T-cell (primary cell): Measurements from ENCODE around the gene POU5F1. TPM values are rescaled to one million over a fixed set of nuclear protein-coding genes. Genes with fewer than 3 reads are reported as not detected.

Experiments used
- ATAC-seq, 4 experiments: fragments of 200-7000 bp in 3 of 4; fragments of 150-1000 bp in 1 of 4; cut with Tn5 transposase; replicated peaks in 1 of 4; 1 replicate in 3 of 4; 2 replicates in 1 of 4; pipeline ENCODE4 v1.10.0; 2021; ENCODE audit warnings: moderate library complexity in 3 of 4, mild to moderate bottlenecking in 2 of 4, moderate number of reproducible peaks in 1 of 4
- CTCF ChIA-PET, 2 donors: fragments of 300-600 bp; sonication (Branson Sonifier 250); formaldehyde crosslinking; loops; one replicate each; lab custom pipeline; 2022; ENCODE audit warnings: antibody characterized with exemption in 2 of 2; lab: Charles Lee
- POLR2A ChIA-PET, 2 donors: fragments of 300-600 bp; sonication (Branson Sonifier 250); formaldehyde crosslinking; loops; one replicate each; lab custom pipeline; 2022; ENCODE audit warnings: antibody characterized with exemption in 2 of 2; lab: Charles Lee
- DNase-seq, 35 experiments: peaks; one replicate each; pipeline versions ENCODE4 v3.0.0 to v3.0.0-alpha.2; 2013 to 2023
- H3K27ac ChIP-seq: one replicate; pipeline ENCODE4 v1.5.1; 2013; ENCODE audit warnings: low read length
- H3K27me3 ChIP-seq, 2 experiments: replicated peaks in 1 of 2; 1 replicate in 1 of 2; 2 replicates in 1 of 2; pipeline versions ENCODE4 v1.6.1 to v1.7.0; 2013; ENCODE audit warnings: low read length in 1 of 2, mixed read lengths in 1 of 2; ENCODE audit not compliant: control insufficient read depth in 2 of 2, insufficient read depth in 2 of 2; ENCODE audit errors: extremely low read depth in 1 of 2
- H3K36me3 ChIP-seq, 2 donors: 1 replicate in 1 of 2; 2 replicates in 1 of 2; pipeline versions ENCODE4 v1.6.1 to v1.7.0; 2013; ENCODE audit warnings: low read length in 1 of 2; ENCODE audit not compliant: control insufficient read depth in 2 of 2, insufficient read depth in 1 of 2; ENCODE audit errors: extremely low read depth in 1 of 2
- H3K4me1 ChIP-seq, 2 experiments: 1 replicate in 1 of 2; 2 replicates in 1 of 2; pipeline versions ENCODE4 v1.6.1 to v1.7.0; 2013; ENCODE audit warnings: low read length in 2 of 2, mixed read lengths in 1 of 2; ENCODE audit not compliant: insufficient read depth in 2 of 2, control insufficient read depth in 1 of 2; ENCODE audit errors: extremely low read depth in 1 of 2
- H3K4me3 ChIP-seq, 2 donors: 1 replicate in 1 of 2; 2 replicates in 1 of 2; pipeline versions ENCODE4 v1.5.1 to v1.7.0; 2013; ENCODE audit warnings: mild to moderate bottlenecking in 2 of 2, low read length in 1 of 2, moderate library complexity in 1 of 2; ENCODE audit not compliant: control insufficient read depth in 1 of 2; ENCODE audit errors: extremely low read depth in 1 of 2
- H3K9me3 ChIP-seq: 2 replicates; pipeline ENCODE4 v1.7.0; 2013
- H3K27ac Mint-ChIP-seq, 2 donors: one replicate each; pipeline ENCODE4 v1.8.0; 2020 to 2021; ENCODE audit warnings: mild to moderate bottlenecking in 2 of 2, mixed read lengths in 2 of 2
- H3K27me3 Mint-ChIP-seq, 2 donors: one replicate each; pipeline ENCODE4 v1.8.0; 2021 to 2022; ENCODE audit warnings: mixed read lengths in 2 of 2
- H3K36me3 Mint-ChIP-seq: one replicate; pipeline ENCODE4 v1.8.0; 2021; ENCODE audit warnings: mixed read lengths
- H3K4me1 Mint-ChIP-seq, 3 donors: one replicate each; pipeline ENCODE4 v1.8.0; 2020 to 2022; ENCODE audit warnings: mixed read lengths in 3 of 3, mild to moderate bottlenecking in 1 of 3
- H3K4me3 Mint-ChIP-seq, 3 donors: one replicate each; pipeline ENCODE4 v1.8.0; 2020 to 2022; ENCODE audit warnings: mild to moderate bottlenecking in 3 of 3, mixed read lengths in 3 of 3, moderate library complexity in 3 of 3
- H3K9me3 Mint-ChIP-seq, 3 donors: one replicate each; pipeline ENCODE4 v1.8.0; 2020 to 2022; ENCODE audit warnings: mixed read lengths in 3 of 3
- WGBS: methylation state at CpG from one replicate; pipeline ENCODE4 v1.1.5; 2013; ENCODE audit warnings: missing lambda C conversion rate; ENCODE audit not compliant: insufficient coverage; 5-methylcytosine and 5-hydroxymethylcytosine counted together
- total RNA-seq, 35 experiments: library from RNA in 6 of 35; stranded (reverse) in 6 of 35; fragments of 120-200 nt in 1 of 35; gene quantifications; one replicate each; pipeline versions ENCODE4 v1.2.1 to v1.2.4 and lab custom pipeline; 2013 to 2026

POU5F1 gene
- total RNA-seq, 5 donors from 2014 or later (not counting 1 experiment from before 2014, with no cell fraction given), result 0.61 to 3.9 (median 2.9) TPM; not detected in 1

GRCh38 chr6:31154436-31154835 is 16.0 kb downstream of the POU5F1 start:
- Histone ChIP-seq H3K27ac (no peak overlapping the region), H3K4me3 (no peak overlapping the region), H3K36me3 (peaks cover 3 to 7% of the 10 kb centered on the region in 2 donors), H3K9me3 (no peaks in the 10 kb centered on the region), H3K4me1 (peaks cover 7 to 18% of the 10 kb centered on the region in 2 experiments), H3K27me3 (no peaks in the 10 kb centered on the region)
- H3K27me3 Mint-ChIP-seq, result no peaks in the 10 kb centered on the region
- ATAC-seq (no peak), DNase-seq (no peak)
- peaks cover 21 to 24% (median 23%) of the 10 kb centered on the region in 3 donors for H3K4me1 Mint-ChIP-seq
- ChIA-PET POLR2A (no interaction called here), CTCF (interaction anchor here in 1 of 2 donors (0.6 kb wide), 1 partner anchor 337 kb away, joined by 4 read pairs; no protein-coding TSS in a partner anchor)
- WGBS, result 95% methylated on average over 10 of the region's 15 CpGs
- H3K9me3 Mint-ChIP-seq, result no peaks in the 10 kb centered on the region
- H3K27ac Mint-ChIP-seq, result no peak overlapping the region
- peaks cover 42% of the 10 kb centered on the region for H3K36me3 Mint-ChIP-seq
- no peak overlapping the region for H3K4me3 Mint-ChIP-seq

- Mint-ChIP-seq H3K4me1 (peaks cover 8 to 9% (median 9%) of the 10 kb centered on the region in 3 donors), H3K27ac (peak overlapping the region in 1 of 2 donors; percentile 8), H3K9me3 (no peaks in the 10 kb centered on the region), H3K27me3 (no peaks in the 10 kb centered on the region), H3K36me3 (peaks cover 42% of the 10 kb centered on the region), H3K4me3 (no peak overlapping the region)
- WGBS, result 90% methylated on average over 4 of the region's 7 CpGs
- no peak overlapping the region for H3K27ac ChIP-seq
- H3K27me3 ChIP-seq, result no peaks in the 10 kb centered on the region
- CTCF ChIA-PET, result interaction anchor here in 1 of 2 donors (0.6 to 0.7 kb wide), 2 partner anchors 75 to 246 kb away, joined by 3 to 4 read pairs; no protein-coding TSS in a partner anchor
- H3K4me1 ChIP-seq, result peaks cover 2 to 7% of the 10 kb centered on the region in 2 experiments
- DNase-seq (no peak), ATAC-seq (no peak)
- no peak overlapping the region for H3K4me3 ChIP-seq
- H3K36me3 ChIP-seq, result peaks cover 3 to 7% of the 10 kb centered on the region in 2 donors
- no peaks in the 10 kb centered on the region for H3K9me3 ChIP-seq
- POLR2A ChIA-PET, result interaction anchor here in 1 of 2 donors (0.7 kb wide), 1 partner anchor 266 kb away, joined by 5 read pairs; no protein-coding TSS in a partner anchor
These were observed 17.7 kb downstream of the POU5F1 start for GRCh38 chr6:31152781-31153180.

GRCh38 chr6:31149827-31150447 is 20.5 kb downstream of the POU5F1 start:
- ATAC-seq (no peak), DNase-seq (no peak)
- no peaks in the 10 kb centered on the region for H3K4me1 ChIP-seq
- H3K36me3 Mint-ChIP-seq, result peaks cover 42% of the 10 kb centered on the region
- POLR2A ChIA-PET, result no interaction called here
- CTCF ChIA-PET, result no interaction called here
- H3K27ac ChIP-seq, result no peak overlapping the region
- H3K9me3 ChIP-seq, result no peaks in the 10 kb centered on the region
- no peak overlapping the region for H3K4me3 Mint-ChIP-seq
- H3K27me3 Mint-ChIP-seq, result no peaks in the 10 kb centered on the region
- H3K4me1 Mint-ChIP-seq, result no peaks in the 10 kb centered on the region
- no peaks in the 10 kb centered on the region for H3K27me3 ChIP-seq
- WGBS, result 91% methylated on average over 4 of the region's 6 CpGs
- peaks cover 5 to 13% of the 10 kb centered on the region in 2 donors for H3K36me3 ChIP-seq
- H3K27ac Mint-ChIP-seq, result no peak overlapping the region
- H3K4me3 ChIP-seq, result no peak overlapping the region
- H3K9me3 Mint-ChIP-seq, result no peaks in the 10 kb centered on the region

GRCh38 chr6:31145386-31145785 is 25.1 kb downstream of the POU5F1 start:
- Mint-ChIP-seq H3K9me3 (no peaks in the 10 kb centered on the region), H3K27ac (no peak overlapping the region), H3K4me3 (no peak overlapping the region), H3K27me3 (no peaks in the 10 kb centered on the region), H3K36me3 (peaks cover 23% of the 10 kb centered on the region), H3K4me1 (no peaks in the 10 kb centered on the region)
- DNase-seq (no peak), ATAC-seq (no peak)
- H3K9me3 ChIP-seq, result no peaks in the 10 kb centered on the region
- no peaks in the 10 kb centered on the region for H3K4me1 ChIP-seq
- no peaks in the 10 kb centered on the region for H3K27me3 ChIP-seq
- no peak overlapping the region for H3K4me3 ChIP-seq
- 98% methylated on average over 9 of the region's 10 CpGs for WGBS
- CTCF ChIA-PET, result no interaction called here
- H3K27ac ChIP-seq, result no peak overlapping the region
- H3K36me3 ChIP-seq, result peaks cover 12 to 15% of the 10 kb centered on the region in 2 donors
- POLR2A ChIA-PET, result no interaction called here

- Mint-ChIP-seq H3K27me3 (no peaks in the 10 kb centered on the region), H3K36me3 (peaks cover 21% of the 10 kb centered on the region), H3K4me3 (no peak overlapping the region), H3K4me1 (no peaks in the 10 kb centered on the region), H3K27ac (no peak overlapping the region), H3K9me3 (no peaks in the 10 kb centered on the region)
- ChIA-PET CTCF (no interaction called here), POLR2A (no interaction called here)
- DNase-seq, result no peak
- Histone ChIP-seq H3K36me3 (peaks cover 10 to 13% of the 10 kb centered on the region in 2 donors), H3K4me3 (no peak overlapping the region), H3K27ac (no peak overlapping the region), H3K9me3 (no peaks in the 10 kb centered on the region), H3K4me1 (no peaks in the 10 kb centered on the region), H3K27me3 (no peaks in the 10 kb centered on the region)
- 86% methylated on average over 7 of the region's 11 CpGs for WGBS
- no peak for ATAC-seq
These were observed 25.5 kb downstream of the POU5F1 start for GRCh38 chr6:31144970-31145340.

- Mint-ChIP-seq H3K4me1 (no peaks in the 10 kb centered on the region), H3K4me3 (no peak overlapping the region), H3K27ac (no peak overlapping the region), H3K9me3 (no peaks in the 10 kb centered on the region), H3K27me3 (no peaks in the 10 kb centered on the region), H3K36me3 (peaks cover 17% of the 10 kb centered on the region)
- POLR2A ChIA-PET, result no interaction called here
- Histone ChIP-seq H3K9me3 (no peaks in the 10 kb centered on the region), H3K4me3 (no peak overlapping the region), H3K4me1 (no peaks in the 10 kb centered on the region), H3K36me3 (peaks cover 7 to 12% of the 10 kb centered on the region in 2 donors), H3K27ac (no peak overlapping the region), H3K27me3 (no peaks in the 10 kb centered on the region)
- DNase-seq, result no peak
- CTCF ChIA-PET, result interaction anchor here in 1 of 2 donors (0.7 kb wide), 1 partner anchor 537 kb away, joined by 3 read pairs; no protein-coding TSS in a partner anchor
- WGBS, result 96% methylated on average over 14 of the region's 18 CpGs
- no peak for ATAC-seq
These were observed 26.0 kb downstream of the POU5F1 start for GRCh38 chr6:31144296-31144969.
